ENCODE results near the gene CEP152.
"Not testable (repeated sequence)": the region's sequence is repeated elsewhere in the genome, so short reads cannot be mapped to it uniquely, and the experiment has no call there.

The CEP152 gene

GRCh38 chr15:48803877-48804276, 7.0 kb downstream of the CEP152 start:
- no peak for DNase-seq

GRCh38 chr15:48802867-48803266, 8.0 kb downstream of the CEP152 start:
- DNase-seq, result no peak

DNA sequence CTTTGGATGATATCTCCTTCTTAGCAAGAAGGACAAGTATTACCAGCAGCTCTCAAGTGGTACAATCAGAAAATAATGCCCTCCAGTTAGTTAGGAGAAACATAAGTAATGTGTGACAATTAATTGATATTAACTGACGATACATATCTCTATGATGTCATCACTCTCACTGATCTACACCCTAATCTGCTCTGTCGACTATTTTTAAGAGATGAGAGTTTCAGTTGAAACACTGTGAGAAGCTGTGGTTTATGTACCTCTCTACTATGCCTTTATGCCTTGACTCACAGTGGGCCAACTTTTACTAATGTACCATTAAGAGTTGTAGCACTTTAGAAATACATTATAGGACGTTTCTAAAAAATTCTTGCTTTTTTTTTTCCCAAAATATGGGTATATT, 8.6 kb downstream of the CEP152 start:
- no peak for DNase-seq

DNA sequence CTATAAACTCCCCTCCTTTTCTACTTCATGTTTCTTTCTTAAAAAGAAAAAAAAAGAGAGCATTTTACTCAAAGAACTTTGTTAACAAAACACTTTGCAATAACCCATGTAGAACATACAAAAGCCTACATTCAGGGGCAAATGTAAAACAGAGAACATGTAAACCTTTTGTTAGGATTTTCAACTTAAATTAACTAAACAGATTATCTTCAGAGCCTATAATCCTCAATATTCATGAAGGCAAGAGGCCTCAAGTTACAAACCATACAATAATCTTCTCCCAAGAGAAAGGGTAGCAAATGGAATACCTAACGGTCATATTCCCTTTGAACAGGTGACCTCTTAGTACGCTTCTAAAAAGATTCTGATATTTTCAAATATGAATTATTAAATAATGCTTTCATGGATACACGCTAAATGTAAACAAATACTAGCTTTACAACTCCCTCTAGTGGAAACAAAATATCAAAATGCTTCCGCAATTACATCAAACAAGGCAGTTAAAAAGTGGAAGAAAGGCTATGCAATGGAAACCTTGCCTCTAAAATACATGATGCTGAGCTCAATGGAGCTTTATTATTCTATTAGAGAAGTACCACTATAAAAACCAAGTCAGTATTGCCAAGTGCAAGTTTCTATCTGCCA, 9.9 kb downstream of the CEP152 start:
- no peak for DNase-seq

DNA sequence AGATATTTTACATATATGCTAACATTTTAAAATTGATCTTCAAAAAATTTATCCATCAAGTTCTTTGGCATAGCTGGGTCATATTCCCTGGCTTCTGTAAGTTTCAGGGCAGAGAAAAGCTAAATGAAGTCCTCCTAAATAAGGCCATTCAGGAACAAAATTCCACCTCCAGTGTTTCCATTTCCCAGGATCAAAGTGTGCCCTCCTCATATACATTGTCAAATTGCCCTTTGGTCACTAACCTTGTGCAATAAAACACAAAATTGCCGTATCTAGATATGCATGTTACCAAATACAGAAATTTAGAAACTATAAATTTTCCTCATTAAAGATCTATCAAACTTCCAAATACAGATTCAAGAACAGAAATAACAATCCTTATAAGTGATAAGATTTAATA, 10.6 kb downstream of the CEP152 start:
- DNase-seq, result no peak

- DNase-seq, result no peak
Measured at GRCh38 chr15:48798319-48798718, 12.6 kb downstream of the CEP152 start.

GRCh38 chr15:48796930-48797329, 13.9 kb downstream of the CEP152 start:
- no peak for DNase-seq

DNA sequence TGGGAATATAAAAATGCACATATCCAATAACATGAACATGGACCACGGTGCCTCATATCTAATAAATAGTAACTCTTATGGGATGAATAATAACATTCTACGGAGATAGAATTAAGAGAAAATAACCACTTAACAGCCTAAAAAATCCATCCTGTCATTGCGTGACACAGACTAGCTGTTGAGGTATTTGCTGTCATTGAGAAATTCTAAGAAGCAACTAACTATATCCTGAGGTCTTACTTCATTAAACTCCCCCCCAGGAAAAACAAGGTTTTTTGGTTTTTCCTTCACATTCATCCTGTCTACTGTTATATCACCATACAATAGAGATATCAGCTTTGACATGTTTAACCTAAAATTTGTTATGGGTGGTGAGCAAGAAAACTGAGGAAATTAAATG, 14.3 kb downstream of the CEP152 start:
- DNase-seq, result no peak

DNA sequence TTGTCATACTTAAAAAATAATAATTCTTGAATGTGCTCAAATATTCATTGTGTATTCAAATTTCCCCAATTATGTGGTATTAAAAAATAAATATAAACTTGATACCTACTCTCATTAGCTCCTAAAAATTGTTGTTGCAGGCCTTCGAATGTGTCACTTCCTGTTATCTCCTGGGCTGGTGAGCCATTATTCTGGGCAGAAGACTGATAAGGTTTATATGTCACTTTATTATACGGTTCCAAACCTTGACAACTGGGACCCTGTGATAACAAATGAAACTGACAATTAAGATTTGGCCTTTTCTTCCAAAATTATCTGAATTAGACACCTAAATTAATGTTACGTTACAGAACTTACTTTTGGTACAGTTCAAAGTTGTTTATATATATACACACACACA, 15.0 kb downstream of the CEP152 start:
- no peak for DNase-seq

GRCh38 chr15:48794697-48795134, 16.2 kb downstream of the CEP152 start:
- no peak for DNase-seq

GRCh38 chr15:48792408-48792807, 18.5 kb downstream of the CEP152 start:
- no peak for DNase-seq

DNA sequence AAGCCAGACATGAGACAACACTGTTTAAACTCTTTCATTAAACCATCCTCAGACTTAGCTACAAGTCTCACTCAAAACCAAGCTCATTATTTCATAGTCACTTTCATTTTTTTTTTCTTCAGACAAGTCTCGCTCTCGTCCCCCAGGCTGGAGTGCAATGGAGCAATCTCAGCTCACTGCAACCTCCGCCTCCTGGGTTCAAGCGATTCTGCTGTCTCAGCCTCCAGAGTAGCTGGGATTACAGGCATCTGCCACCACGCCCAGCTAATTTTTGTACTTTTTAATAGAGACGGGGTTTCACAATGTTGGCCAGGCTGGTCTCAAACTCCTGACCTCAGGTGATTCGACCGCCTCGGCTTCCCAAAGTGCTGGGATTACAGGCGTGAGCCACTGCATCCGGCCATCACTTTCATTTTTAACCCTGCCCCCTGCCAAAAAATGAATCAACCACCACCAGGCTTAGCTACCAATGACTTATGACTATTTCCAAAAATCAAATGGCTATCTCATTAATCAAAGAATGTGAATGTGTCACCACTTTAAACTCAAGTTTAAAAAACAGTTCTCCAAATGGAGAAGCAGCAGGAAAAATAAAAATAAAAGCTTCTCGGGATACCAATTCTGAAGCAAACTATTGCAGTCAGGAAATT, 20.3 kb downstream of the CEP152 start:
- DNase-seq, result not testable (repeated sequence)

GRCh38 chr15:48785712-48786111, 25.2 kb downstream of the CEP152 start:
- DNase-seq, result no peak

- DNase-seq, result no peak
Measured at GRCh38 chr15:48785195-48785594, 25.7 kb downstream of the CEP152 start.

- DNase-seq, result no peak
Measured at GRCh38 chr15:48784756-48785155, 26.1 kb downstream of the CEP152 start.

- DNase-seq, result no peak
Measured at GRCh38 chr15:48782911-48783310, 28.0 kb downstream of the CEP152 start.

GRCh38 chr15:48781481-48782081, 29.3 kb downstream of the CEP152 start:
- no peak for DNase-seq

GRCh38 chr15:48781017-48781416, 29.9 kb downstream of the CEP152 start:
- DNase-seq, result no peak

DNA sequence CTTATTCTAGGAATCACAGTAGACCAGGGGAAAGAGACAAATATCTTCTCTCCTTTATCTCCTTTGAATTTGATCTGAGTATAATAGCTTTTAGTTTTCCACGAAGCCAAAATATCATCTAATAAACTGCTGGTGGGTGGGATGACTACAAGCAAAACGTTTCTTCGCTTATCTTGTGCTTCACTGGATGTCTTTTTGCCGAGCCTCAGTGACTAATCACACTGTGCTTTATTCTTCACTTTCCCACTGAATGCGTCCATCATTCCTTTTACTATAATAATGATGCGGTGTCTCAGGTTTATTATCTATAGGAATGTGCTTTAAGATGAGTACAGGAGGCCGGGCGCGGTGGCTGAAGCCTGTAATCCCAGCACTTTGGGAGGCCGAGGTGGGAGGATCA, 32.5 kb downstream of the CEP152 start:
- no peak for DNase-seq

GRCh38 chr15:48777645-48778330, 33.1 kb downstream of the CEP152 start:
- DNase-seq, result no peak

DNA sequence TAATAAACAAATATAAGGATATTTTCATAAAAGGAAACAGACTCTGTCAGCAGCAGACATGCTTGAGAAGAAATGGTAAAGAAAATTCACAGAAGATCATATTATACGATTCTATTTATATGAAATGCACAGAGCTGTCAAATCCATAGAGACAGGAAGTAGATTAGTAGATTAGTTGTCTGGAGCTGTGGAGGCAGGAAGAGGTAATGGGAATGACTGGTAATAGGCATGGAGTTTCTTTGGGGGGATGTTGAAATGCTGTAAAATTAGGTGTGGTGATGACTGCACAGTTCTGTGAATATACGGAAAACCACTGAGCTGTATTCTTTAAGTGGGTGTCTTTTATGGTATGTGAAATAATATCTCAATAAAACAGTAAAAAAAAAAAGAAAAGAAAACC, 35.3 kb downstream of the CEP152 start:
- DNase-seq, result no peak

DNA sequence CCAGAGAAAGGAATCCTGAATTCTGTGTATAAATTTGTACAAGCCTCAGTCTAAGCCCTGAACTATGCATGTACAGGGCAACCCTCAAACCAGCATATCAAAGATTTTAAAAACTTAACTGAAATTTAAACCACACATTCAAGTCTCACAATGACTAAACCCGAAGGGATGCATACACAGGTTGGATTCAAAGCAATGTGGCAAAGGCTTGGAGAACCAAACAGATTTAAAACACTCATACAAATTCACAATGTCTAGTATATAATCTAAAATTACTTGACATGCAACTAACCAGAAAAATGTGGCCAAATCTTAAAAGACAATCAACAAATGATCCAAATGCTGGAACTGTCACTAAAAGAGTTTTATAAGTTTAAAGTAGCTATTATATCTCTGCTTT, 36.4 kb downstream of the CEP152 start:
- DNase-seq, result no peak

DNA sequence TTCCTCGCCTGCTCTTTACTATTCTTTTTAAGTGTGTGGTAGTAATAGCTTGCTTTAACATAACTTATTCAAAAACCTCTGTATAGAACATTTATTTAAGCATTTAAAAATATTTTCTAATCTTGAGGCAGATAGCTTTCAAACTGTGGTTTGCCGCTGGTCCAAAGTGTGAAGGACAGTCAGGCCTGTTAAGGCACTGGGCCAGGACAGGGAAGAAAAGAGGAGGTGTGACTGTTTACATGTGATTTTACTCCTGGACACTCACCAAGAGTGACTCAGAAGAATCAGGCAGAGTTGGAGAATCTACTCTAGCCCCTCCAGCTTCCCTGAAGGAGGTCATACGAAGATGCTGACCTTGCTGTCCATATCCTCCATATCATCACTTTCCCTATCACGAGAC, 44.7 kb downstream of the CEP152 start:
- DNase-seq, result no peak

GRCh38 chr15:48765022-48765421, 45.8 kb downstream of the CEP152 start:
- no peak for DNase-seq
